Activated CD4-positive, alpha-beta T cell treated with anti-CD3 and anti-CD28 coated beads for 1 hour (primary cell): ENCODE measurements around the gene CLUH.

Source experiments
- DNase-seq: peaks from one replicate; pipeline ENCODE4 v3.0.0-alpha.2; 2020

The CLUH gene

DNA sequence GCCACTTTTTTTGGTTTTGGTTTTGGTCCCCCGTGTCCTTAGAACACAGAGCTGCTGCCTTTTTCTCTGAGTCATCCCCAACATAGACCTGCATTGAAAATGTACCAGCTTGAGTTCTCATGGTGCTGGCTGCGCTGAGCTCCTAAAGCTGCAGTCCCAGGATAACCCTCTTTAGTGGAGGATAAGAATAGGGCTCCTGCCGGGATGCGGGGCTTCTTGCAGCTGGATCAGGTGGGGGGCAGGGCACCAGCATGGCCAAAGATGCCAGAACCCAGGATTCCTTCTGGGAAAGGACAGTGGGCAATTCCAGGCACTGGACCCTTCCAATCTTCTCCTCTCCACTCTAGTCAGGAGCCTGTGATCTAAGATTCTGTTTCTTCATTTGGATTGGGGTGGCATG lies 8.3 kb upstream of the CLUH start:
- DNase-seq, result no peak

GRCh38 chr17:2718150-2718938 lies 6.8 kb upstream of the CLUH start:
- no peak for DNase-seq

GRCh38 chr17:2716649-2717048 lies 5.1 kb upstream of the CLUH start:
- DNase-seq, result no peak

GRCh38 chr17:2713881-2714280 lies 2.3 kb upstream of the CLUH start:
- DNase-seq, result no peak

GRCh38 chr17:2712300-2713043 lies 908 bp upstream of the CLUH start:
- DNase-seq, result no peak

DNA sequence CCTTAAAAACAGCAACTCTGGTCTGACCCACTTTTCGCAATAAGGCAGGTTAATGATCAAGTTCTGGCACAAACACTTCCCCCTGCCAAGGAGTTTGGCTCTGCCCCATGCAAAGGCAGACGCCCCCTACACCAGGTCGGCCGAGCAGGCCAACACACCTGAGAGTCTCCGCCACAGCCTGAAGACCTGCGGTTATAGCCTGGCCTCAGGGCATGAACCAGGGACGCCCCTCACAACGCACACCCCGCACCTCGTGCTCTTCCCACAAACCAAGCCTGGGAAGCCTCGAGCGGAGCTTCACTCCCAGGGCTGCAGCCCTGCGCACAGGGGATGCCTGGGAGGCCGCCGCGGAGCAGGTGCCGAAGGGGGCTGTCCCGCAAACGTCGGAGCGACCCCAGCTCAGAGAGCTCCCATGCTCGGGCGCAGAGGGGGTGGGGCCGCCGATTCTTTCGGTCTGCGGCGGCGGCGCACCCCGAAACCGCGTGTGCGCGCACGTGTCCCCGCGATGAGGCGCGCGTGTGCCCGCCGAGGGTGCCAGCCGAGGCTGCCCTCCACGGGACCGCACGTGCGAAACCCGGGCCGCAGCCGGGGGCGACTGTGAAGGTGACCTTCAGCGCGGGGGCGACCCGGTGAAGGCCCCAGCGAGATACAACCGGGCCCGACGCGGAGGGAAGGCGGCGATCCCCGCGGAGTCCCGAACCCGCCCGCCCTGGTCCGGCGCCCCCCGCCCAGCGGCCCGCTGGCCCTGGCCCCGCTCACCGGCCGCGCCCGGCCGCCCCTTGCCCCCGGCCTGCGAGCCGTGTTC lies 559 bp downstream of the CLUH start:
- no peak for DNase-seq

- DNase-seq, result no peak
These were observed 1.3 kb downstream of the CLUH start for GRCh38 chr17:2710071-2710802.

GRCh38 chr17:2709183-2709661 lies 2.3 kb downstream of the CLUH start:
- no peak for DNase-seq

DNA sequence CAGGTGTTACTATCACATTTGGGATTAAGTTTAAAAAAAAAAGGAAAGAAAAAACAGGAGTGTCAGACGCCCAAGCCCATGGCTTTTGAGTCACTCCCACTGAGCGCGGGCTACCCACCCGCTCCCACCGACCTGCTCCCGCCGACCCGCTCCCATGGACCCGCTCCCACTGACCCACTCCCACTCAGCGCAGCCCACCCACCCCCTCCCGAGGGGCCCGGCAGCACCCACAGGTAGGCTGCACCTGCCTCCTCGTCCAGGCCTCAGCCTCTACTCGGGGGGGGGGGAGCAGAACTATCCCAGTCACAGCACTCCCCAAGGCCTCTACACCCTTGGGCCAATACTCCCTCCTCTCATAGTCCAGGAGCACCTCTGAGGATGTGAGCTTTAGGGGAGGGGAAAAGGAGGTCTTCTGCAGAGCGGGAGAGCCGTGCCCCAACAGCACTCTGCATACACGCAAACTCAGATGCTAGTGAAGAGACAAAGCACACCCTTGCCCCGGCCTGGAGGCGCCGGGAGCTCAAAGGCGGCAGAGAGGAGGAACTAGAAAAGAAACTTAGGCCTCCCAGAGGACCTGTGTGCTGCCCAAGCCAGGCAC lies 2.9 kb downstream of the CLUH start:
- no peak for DNase-seq

GRCh38 chr17:2707721-2708584 lies 3.6 kb downstream of the CLUH start:
- no peak for DNase-seq

DNA sequence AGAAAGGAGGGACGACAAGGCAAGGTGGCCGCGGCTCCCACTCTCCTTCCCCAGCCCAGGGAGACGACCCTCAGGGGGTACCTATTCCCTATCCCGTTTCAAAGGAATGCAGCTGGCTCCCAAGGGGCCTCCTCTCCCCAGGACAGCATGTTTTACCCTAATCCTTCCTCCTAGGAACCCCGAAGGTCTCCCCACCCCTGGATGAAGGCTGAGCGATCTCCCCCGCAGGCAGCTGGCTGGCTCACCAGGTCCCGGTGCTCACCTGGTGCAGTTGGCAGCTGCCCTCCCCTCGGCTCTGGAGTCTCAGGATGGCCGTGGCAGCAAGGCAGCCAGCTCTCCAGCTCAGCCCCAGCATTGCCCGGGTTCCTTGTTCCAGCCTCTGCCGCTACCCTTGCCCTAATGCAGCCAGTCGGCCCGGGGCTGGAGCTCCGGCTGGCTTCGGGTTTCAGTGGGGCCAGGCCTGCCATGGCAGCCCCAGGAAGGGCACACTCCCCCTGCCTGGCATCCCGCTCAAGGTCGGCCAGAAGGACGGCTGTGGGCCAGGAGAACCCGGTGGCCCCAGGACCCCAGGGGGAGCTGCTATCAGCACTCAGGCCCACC lies 4.6 kb downstream of the CLUH start:
- DNase-seq, result no peak

DNA sequence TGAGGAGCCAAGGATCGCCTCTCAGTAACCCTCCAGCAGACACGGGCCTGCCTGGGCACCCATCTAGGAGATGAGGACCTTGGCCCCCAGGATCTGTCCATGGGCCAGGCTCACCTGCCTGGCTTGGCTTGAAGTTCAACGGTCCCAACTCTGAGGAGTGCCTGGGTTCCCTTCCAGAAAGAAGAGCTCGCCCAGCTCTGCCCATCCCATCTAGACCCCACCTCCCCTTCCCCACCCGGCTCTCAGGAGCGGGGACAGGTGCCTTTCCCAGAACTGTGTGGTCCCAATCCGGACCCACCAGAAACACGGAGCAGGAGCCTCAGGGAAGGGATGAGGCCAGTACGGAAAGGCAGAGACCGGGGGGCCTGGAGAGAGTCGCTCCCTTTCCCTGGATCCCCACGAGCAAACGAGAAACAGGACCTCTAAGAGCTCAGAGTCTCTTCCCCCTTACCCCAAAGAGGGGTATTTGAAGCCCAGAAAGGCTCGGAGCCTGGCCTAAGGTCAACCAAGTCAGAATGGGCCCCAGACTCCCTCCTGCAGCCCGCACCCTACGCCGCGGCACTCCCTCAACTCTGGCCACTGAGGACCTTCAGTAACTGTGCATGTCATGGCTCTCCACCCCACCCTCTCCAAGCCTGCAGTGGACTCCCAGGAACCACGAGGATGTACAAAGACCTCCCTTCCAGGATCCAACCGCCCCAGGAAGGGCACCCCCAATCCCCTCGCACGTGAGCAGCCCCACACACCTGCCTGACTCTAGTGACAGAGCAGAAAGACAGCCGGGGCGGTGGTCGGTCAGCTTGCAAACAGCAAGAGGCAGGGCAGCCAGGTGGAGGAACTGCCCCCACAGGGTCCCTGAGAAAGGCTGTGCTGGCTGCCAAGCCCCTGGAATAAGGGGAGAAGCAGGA lies 5.4 kb downstream of the CLUH start:
- DNase-seq, result no peak

DNA sequence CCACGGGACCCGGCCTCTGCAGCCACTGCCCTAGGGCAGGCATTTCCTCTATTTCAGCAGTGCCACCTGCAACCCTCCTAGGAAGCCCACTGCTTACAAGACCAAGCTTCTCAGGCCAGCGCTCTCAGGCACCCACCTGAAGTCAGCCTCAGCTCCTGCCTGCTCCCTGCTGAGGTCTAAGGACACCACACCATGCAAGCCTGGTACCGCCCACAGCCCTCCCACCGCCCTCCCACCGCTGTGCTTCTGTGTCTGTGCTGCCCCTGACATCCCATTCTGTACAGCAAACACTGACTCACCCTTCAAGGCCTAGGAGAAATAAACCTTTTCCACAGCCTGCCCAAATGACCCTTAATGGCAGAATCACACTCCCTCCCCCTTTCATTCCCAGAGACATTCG lies 6.3 kb downstream of the CLUH start:
- DNase-seq, result no peak

GRCh38 chr17:2704890-2705248 lies 6.7 kb downstream of the CLUH start:
- DNase-seq, result no peak

- DNase-seq, result no peak
These were observed 7.3 kb downstream of the CLUH start for GRCh38 chr17:2704031-2704889.

DNA sequence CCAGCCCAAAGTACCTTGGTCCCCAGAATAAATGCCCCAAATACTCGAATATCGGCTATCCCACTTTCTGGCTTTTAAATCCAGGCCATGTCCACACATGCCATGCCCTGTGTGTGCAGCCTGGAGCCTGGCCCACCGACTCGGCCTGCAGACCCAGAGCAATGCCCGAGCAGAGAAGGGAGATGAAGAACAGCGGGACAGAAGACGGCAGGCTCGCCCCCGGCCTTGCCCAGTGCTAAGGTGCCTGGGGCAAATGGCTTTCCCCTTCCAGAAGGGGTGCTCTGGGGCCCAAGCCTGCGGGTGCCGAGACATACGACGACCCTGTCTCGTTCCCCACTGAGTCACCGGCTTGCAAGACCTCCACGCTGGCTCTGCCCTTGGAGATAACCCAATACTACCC lies 8.0 kb downstream of the CLUH start:
- no peak for DNase-seq

- no peak for DNase-seq
These were observed 8.4 kb downstream of the CLUH start for GRCh38 chr17:2703181-2703580.

DNA sequence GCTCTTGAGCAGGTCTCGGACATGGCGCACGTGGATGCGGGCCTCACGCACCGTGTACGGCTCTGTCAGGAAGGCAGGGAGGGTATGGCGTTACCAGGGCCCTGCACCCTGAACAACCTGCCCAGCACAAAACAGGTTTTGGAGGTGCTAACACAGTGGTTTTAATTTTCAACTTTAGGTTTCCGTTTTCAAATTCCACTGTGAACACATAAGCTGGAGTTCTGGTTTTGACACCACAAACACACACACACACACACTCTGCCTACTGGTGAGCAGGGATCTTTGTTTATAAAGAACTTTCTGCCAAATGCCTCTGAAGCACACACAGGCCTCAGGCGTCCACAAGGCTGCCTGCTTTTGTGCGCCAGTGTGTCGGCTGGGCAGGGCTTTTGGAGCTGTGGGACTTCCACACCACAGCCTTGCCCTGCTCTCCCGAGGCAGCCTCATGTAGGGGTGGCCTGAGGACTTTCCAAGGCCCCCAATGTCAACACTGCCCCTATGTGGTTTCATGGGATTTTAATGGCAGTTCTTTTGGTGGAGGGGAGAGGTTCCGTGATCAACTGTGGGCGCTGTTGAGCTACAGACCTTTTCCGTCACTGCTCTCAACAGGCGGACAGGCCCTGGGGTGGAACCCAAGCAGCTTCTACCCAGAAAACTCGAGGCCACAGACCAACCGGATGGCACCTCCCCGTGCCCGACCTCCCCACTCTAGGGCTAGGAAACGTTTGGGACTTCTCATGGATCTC lies 9.4 kb downstream of the CLUH start:
- DNase-seq, result no peak
